Mesenchymal stem cell (in vitro differentiated cells and primary cell): Measurements from ENCODE around the gene RNF130.

Source experiments
- DNase-seq: peaks from one replicate; pipeline ENCODE4 v3.0.0-alpha.2; 2013
- H2AFZ ChIP-seq: one replicate; pipeline ENCODE4 v1.6.1; 2013; ENCODE audit warnings: low read depth, mild to moderate bottlenecking, control low read depth, inconsistent platforms, low read length, moderate library complexity
- H2AK5ac ChIP-seq: 2 replicates; pipeline ENCODE4 v1.6.1; 2013; ENCODE audit warnings: low read length, moderate library complexity, mild to moderate bottlenecking, inconsistent platforms; ENCODE audit not compliant: severe bottlenecking
- H2BK120ac ChIP-seq: one replicate; pipeline ENCODE4 v1.6.1; 2013; ENCODE audit warnings: low read depth, mild to moderate bottlenecking, inconsistent platforms, low read length, moderate library complexity
- H2BK12ac ChIP-seq, 2 experiments: one replicate each; pipeline ENCODE4 v1.6.1; 2013; ENCODE audit warnings: inconsistent platforms in 2 of 2, low read length in 2 of 2, mild to moderate bottlenecking in 2 of 2, moderate library complexity in 2 of 2, control low read depth in 1 of 2
- H2BK15ac ChIP-seq: one replicate; pipeline ENCODE4 v1.6.1; 2013; ENCODE audit warnings: mild to moderate bottlenecking, low read depth, inconsistent platforms; ENCODE audit not compliant: poor library complexity, severe bottlenecking
- H2BK5ac ChIP-seq: 2 replicates; pipeline ENCODE4 v1.6.1; 2013; ENCODE audit warnings: low read depth, mild to moderate bottlenecking, low read length, control low read depth, inconsistent platforms; ENCODE audit not compliant: poor library complexity, severe bottlenecking
- H3K14ac ChIP-seq, 2 experiments: one replicate each; pipeline ENCODE4 v1.6.1; 2013; ENCODE audit warnings: inconsistent platforms in 2 of 2, low read length in 2 of 2, control low read depth in 1 of 2, mild to moderate bottlenecking in 1 of 2, moderate library complexity in 1 of 2
- H3K18ac ChIP-seq, 2 experiments: one replicate each; pipeline ENCODE4 v1.6.1; 2013; ENCODE audit warnings: inconsistent platforms in 2 of 2, low read length in 2 of 2, control low read depth in 1 of 2, low read depth in 1 of 2, mild to moderate bottlenecking in 1 of 2
- H3K23ac ChIP-seq, 2 experiments: one replicate each; pipeline ENCODE4 v1.6.1; 2013; ENCODE audit warnings: inconsistent platforms in 2 of 2, low read length in 2 of 2, mild to moderate bottlenecking in 2 of 2, moderate library complexity in 2 of 2, control low read depth in 1 of 2
- H3K27ac ChIP-seq: 2 replicates; pipeline ENCODE4 v1.5.1; 2013; ENCODE audit warnings: mild to moderate bottlenecking, moderate library complexity, low read length, control low read depth, inconsistent platforms; ENCODE audit not compliant: poor library complexity, severe bottlenecking
- H3K27me3 ChIP-seq, 2 experiments: 2 replicates each; pipeline versions ENCODE4 v1.6.1 to v1.7.0; 2013; ENCODE audit warnings: low read length in 2 of 2, mild to moderate bottlenecking in 2 of 2, moderate library complexity in 2 of 2, control low read depth in 1 of 2, inconsistent platforms in 1 of 2; ENCODE audit not compliant: control insufficient read depth in 1 of 2, insufficient read depth in 1 of 2
- H3K36me3 ChIP-seq, 2 experiments: 2 replicates each; pipeline versions ENCODE4 v1.6.1 to v1.7.0; 2013; ENCODE audit warnings: low read length in 2 of 2, control low read depth in 1 of 2, inconsistent platforms in 1 of 2, low read depth in 1 of 2, mild to moderate bottlenecking in 1 of 2; ENCODE audit not compliant: insufficient read depth in 2 of 2, control insufficient read depth in 1 of 2
- H3K4ac ChIP-seq, 2 experiments: one replicate each; pipeline ENCODE4 v1.6.1; 2013; ENCODE audit warnings: inconsistent platforms in 2 of 2, low read length in 2 of 2, mild to moderate bottlenecking in 2 of 2, moderate library complexity in 2 of 2, control low read depth in 1 of 2, low read depth in 1 of 2
- H3K4me1 ChIP-seq: 2 replicates; pipeline ENCODE4 v1.6.1; 2013; ENCODE audit warnings: low read depth, low read length, control low read depth; ENCODE audit not compliant: control insufficient read depth, insufficient read depth
- H3K4me2 ChIP-seq: 2 replicates; pipeline ENCODE4 v1.6.1; 2013; ENCODE audit warnings: low read length, mild to moderate bottlenecking, inconsistent platforms; ENCODE audit not compliant: poor library complexity, severe bottlenecking
- H3K4me3 ChIP-seq, 2 experiments: 2 replicates each; pipeline versions ENCODE4 v1.5.1 to v1.7.0; 2013; ENCODE audit warnings: low read length in 2 of 2, mild to moderate bottlenecking in 2 of 2, control low read depth in 1 of 2, low read depth in 1 of 2; ENCODE audit not compliant: insufficient read depth in 1 of 2
- H3K79me1 ChIP-seq: replicated peaks from 2 replicates; pipeline ENCODE4 v1.6.1; 2013; ENCODE audit warnings: mild to moderate bottlenecking, control low read depth, low read length, inconsistent platforms; ENCODE audit not compliant: poor library complexity, severe bottlenecking
- H3K9ac ChIP-seq: 2 replicates; pipeline ENCODE4 v1.7.0; 2013; ENCODE audit warnings: mild to moderate bottlenecking, low read length, moderate library complexity
- H3K9me3 ChIP-seq: 2 replicates; pipeline ENCODE4 v1.7.0; 2013; ENCODE audit warnings: mild to moderate bottlenecking, low read length; ENCODE audit not compliant: control insufficient read depth
- H4K8ac ChIP-seq: one replicate; pipeline ENCODE4 v1.6.1; 2013; ENCODE audit warnings: inconsistent platforms, mild to moderate bottlenecking, low read length, moderate library complexity
- H4K91ac ChIP-seq: one replicate; pipeline ENCODE4 v1.6.1; 2013; ENCODE audit warnings: mild to moderate bottlenecking, low read length, inconsistent platforms
- WGBS: methylation state at CpG from one replicate; pipeline ENCODE4 v1.1.7; 2013; ENCODE audit warnings: mixed read lengths; 5-methylcytosine and 5-hydroxymethylcytosine counted together

Gene RNF130

DNA sequence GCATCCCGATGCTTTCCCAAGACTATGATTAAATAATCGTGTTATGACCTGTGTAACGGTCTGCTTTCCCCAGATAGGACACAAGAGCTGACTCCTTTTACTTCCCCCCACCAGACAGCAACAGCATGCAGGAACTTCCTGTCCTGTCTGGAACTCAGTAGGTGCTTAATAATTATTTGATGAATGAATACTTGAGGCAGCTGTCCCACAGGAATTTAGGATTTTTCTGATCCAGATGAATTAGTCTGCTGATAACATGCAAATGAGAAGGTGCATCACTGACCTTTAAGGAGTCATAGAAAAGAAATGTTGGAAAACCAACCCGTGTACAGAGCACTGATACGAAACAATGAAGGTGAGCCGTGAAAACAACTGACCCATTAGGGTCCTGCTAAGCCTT lies 12.2 kb downstream of the RNF130 start:
- Histone ChIP-seq H3K9ac (no peak overlapping the region), H3K4me1 (peaks cover 2% of the 10 kb centered on the region), H3K79me1 (peaks cover 41% of the 10 kb centered on the region), H2AFZ (no peak overlapping the region), H3K18ac (no peak overlapping the region), H3K27ac (no peak overlapping the region), H2BK12ac (no peak overlapping the region), H2BK5ac (no peak overlapping the region), H2BK120ac (no peak overlapping the region), H4K8ac (no peak overlapping the region), H3K23ac (no peak overlapping the region), H4K91ac (no peak overlapping the region), H2BK15ac (no peak overlapping the region), H3K14ac (no peak overlapping the region), H3K27me3 (no peaks in the 10 kb centered on the region), H2AK5ac (no peak overlapping the region), H3K4me3 (no peak overlapping the region), H3K9me3 (no peaks in the 10 kb centered on the region), H3K4me2 (no peak overlapping the region), H3K36me3 (no peaks in the 10 kb centered on the region), H3K4ac (no peak overlapping the region)
- WGBS: 97% methylated on average over 6 of the region's 6 CpGs
- DNase-seq: no peak

GRCh38 chr5:180056153-180056552 lies 15.4 kb downstream of the RNF130 start:
- H2BK12ac ChIP-seq: no peak overlapping the region
- no peak for DNase-seq
- no peak overlapping the region for H3K4me2 ChIP-seq
- no peaks in the 10 kb centered on the region for H3K27me3 ChIP-seq
- no peak overlapping the region for H2BK120ac ChIP-seq
- no peak overlapping the region for H3K14ac ChIP-seq
- no peak overlapping the region for H2BK5ac ChIP-seq
- H4K91ac ChIP-seq: no peak overlapping the region
- no peak overlapping the region for H2AFZ ChIP-seq
- no peak overlapping the region for H3K27ac ChIP-seq
- H4K8ac ChIP-seq: no peak overlapping the region
- H3K79me1 ChIP-seq: peaks cover 33% of the 10 kb centered on the region
- 100% methylated on average over 1 of the region's 1 CpG for WGBS
- H3K23ac ChIP-seq: no peak overlapping the region
- H3K9me3 ChIP-seq: no peaks in the 10 kb centered on the region
- H3K4me3 ChIP-seq: no peak overlapping the region
- no peak overlapping the region for H3K9ac ChIP-seq
- H2AK5ac ChIP-seq: no peak overlapping the region
- no peaks in the 10 kb centered on the region for H3K36me3 ChIP-seq
- no peak overlapping the region for H3K18ac ChIP-seq
- no peak overlapping the region for H2BK15ac ChIP-seq
- H3K4ac ChIP-seq: no peak overlapping the region
- peaks cover 2% of the 10 kb centered on the region for H3K4me1 ChIP-seq

GRCh38 chr5:180054226-180054625 lies 17.3 kb downstream of the RNF130 start:
- no peak overlapping the region for H2BK120ac ChIP-seq
- DNase-seq: no peak
- H3K9ac ChIP-seq: no peak overlapping the region

DNA sequence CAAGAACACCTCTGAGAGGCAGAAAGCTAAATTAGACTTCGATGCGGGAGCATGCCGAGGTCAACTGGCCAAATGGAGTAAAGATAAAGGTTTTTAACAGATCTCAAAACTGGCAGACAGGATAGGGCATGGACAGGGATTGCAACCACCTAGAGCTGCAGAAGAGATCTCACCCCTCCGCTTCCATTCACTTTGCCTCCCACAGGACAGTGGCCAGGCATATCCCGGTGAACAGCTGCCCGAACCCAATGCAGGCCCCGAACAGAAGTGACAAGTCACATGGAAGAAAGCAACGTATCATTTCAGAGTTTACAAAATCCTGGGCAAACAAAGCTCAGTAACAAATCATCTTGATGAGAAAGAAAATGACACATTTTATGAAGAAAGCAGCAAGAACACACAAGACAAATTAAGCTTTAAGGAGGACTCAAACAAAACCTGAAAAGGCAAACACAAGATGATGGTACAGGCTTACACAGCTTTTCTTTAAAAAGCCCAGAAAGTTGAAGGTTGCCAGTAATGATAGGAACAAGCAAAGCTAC lies 18.4 kb downstream of the RNF130 start:
- H3K79me1 ChIP-seq: peaks cover 37% of the 10 kb centered on the region
- no peak overlapping the region for H2AK5ac ChIP-seq
- no peak overlapping the region for H4K91ac ChIP-seq
- H3K4ac ChIP-seq: no peak overlapping the region
- WGBS: 94% methylated on average over 8 of the region's 8 CpGs
- H4K8ac ChIP-seq: no peak overlapping the region
- H3K14ac ChIP-seq: no peak overlapping the region
- H3K4me2 ChIP-seq: no peak overlapping the region
- H3K4me3 ChIP-seq: no peak overlapping the region
- H3K9me3 ChIP-seq: no peaks in the 10 kb centered on the region
- H3K18ac ChIP-seq: no peak overlapping the region
- H3K27ac ChIP-seq: no peak overlapping the region
- no peak overlapping the region for H3K9ac ChIP-seq
- H3K27me3 ChIP-seq: no peaks in the 10 kb centered on the region
- no peak overlapping the region for H2BK12ac ChIP-seq
- H3K23ac ChIP-seq: no peak overlapping the region
- H2BK5ac ChIP-seq: no peak overlapping the region
- no peaks in the 10 kb centered on the region for H3K36me3 ChIP-seq
- peak overlapping the region; percentile 26 for H2BK15ac ChIP-seq
- H2BK120ac ChIP-seq: no peak overlapping the region
- no peak overlapping the region for H2AFZ ChIP-seq
- DNase-seq: no peak
- peaks cover 4% of the 10 kb centered on the region for H3K4me1 ChIP-seq

More at GRCh38 chr5:180054226-180054625, 17.3 kb downstream of the RNF130 start:
- no peak overlapping the region for H3K4me3 ChIP-seq
- H2BK5ac ChIP-seq: no peak overlapping the region
- peaks cover 4% of the 10 kb centered on the region for H3K4me1 ChIP-seq
- peaks cover 34% of the 10 kb centered on the region for H3K79me1 ChIP-seq
- no peak overlapping the region for H3K23ac ChIP-seq
- H3K27ac ChIP-seq: no peak overlapping the region
- H4K8ac ChIP-seq: no peak overlapping the region
- no peak overlapping the region for H3K14ac ChIP-seq
- H3K36me3 ChIP-seq: no peaks in the 10 kb centered on the region
- H2BK12ac ChIP-seq: no peak overlapping the region
- 90% methylated on average over 6 of the region's 6 CpGs for WGBS
- H3K27me3 ChIP-seq: no peaks in the 10 kb centered on the region
- H3K4ac ChIP-seq: no peak overlapping the region
- H3K9me3 ChIP-seq: no peaks in the 10 kb centered on the region
- H3K18ac ChIP-seq: no peak overlapping the region
- H3K4me2 ChIP-seq: no peak overlapping the region
- H4K91ac ChIP-seq: no peak overlapping the region
- H2BK15ac ChIP-seq: no peak overlapping the region
- no peak overlapping the region for H2AFZ ChIP-seq
- H2AK5ac ChIP-seq: no peak overlapping the region
